GM18951 (cell line): Measurements from ENCODE around the gene AFP.

ENCODE experiments used
- POLR2A ChIP-seq: IDR thresholded peaks from 4 replicates; pipeline ENCODE4 v1.6.1; 2011; ENCODE audit warnings: mild to moderate bottlenecking; ENCODE audit not compliant: insufficient read length, insufficient read depth; ENCODE audit errors: extremely low read depth
- in situ Hi-C: fragments of 300-500 bp; cut with MboI; formaldehyde crosslinking; loops from one replicate; pipeline ENCODE4 v1.12.0; 2022; ENCODE audit warnings: low sequenced_read_pairs, mixed read lengths, inconsistent platforms; ENCODE audit not compliant: unreplicated experiment

AFP gene

DNA sequence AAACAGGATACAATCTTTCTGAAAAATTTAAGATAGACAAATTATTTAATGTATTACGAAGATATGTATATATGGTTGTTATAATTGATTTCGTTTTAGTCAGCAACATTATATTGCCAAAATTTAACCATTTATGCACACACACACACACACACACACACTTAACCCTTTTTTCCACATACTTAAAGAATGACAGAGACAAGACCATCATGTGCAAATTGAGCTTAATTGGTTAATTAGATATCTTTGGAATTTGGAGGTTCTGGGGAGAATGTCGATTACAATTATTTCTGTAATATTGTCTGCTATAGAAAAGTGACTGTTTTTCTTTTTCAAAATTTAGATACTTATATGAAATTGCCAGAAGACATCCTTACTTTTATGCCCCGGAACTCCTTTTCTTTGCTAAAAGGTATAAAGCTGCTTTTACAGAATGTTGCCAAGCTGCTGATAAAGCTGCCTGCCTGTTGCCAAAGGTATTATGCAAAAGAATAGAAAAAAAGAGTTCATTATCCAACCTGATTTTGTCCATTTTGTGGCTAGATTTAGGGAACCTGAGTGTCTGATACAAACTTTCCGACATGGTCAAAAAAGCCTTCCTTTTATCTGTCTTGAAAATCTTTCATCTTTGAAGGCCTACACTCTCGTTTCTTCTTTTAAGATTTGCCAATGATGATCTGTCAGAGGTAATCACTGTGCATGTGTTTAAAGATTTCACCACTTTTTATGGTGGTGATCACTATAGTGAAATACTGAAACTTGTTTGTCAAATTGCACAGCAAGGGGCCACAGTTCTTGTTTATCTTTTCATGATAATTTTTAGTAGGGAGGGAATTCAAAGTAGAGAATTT, 26.8 kb upstream of the AFP start:
- in situ Hi-C loops = no loop called here
- TF ChIP-seq POLR2A = no peak

DNA sequence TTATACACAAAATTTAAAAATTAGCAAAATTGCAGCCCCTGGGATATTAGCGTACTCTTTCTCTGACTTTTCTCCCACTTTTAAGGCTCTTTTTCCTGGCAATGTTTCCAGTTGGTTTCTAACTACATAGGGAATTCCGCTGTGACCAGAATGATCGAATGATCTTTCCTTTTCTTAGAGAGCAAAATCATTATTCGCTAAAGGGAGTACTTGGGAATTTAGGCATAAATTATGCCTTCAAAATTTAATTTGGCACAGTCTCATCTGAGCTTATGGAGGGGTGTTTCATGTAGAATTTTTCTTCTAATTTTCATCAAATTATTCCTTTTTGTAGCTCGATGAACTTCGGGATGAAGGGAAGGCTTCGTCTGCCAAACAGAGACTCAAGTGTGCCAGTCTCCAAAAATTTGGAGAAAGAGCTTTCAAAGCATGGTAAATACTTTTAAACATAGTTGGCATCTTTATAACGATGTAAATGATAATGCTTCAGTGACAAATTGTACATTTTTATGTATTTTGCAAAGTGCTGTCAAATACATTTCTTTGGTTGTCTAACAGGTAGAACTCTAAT, 26.0 kb upstream of the AFP start:
- in situ Hi-C loops = no loop called here
- TF ChIP-seq POLR2A = no peak

DNA sequence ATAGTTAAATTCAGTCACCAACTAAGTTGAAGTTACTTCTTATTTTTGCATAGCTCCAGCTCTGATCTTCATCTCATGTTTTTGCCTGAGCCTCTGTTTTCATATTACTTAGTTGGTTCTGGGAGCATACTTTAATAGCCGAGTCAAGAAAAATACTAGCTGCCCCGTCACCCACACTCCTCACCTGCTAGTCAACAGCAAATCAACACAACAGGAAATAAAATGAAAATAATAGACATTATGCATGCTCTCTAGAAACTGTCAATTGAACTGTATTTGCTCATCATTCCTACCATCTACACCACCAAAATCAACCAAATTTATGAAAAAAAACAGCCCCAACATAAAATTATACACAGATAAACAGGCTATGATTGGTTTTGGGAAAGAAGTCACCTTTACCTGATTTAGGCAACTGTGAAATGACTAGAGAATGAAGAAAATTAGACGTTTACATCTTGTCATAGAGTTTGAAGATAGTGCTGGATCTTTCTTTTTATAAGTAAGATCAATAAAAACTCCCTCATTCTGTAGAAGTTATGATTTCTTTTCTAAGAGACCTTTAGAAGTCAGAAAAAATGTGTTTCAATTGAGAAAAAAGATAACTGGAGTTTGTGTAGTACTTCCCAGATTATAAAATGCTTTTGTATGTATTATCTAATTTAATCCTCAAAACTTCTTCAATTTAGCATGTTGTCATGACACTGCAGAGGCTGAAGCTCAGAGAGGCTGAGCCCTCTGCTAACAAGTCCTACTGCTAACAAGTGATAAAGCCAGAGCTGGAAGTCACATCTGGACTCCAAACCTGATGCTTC, 24.9 kb upstream of the AFP start:
- TF ChIP-seq POLR2A = no peak
- in situ Hi-C loops = no loop called here

DNA sequence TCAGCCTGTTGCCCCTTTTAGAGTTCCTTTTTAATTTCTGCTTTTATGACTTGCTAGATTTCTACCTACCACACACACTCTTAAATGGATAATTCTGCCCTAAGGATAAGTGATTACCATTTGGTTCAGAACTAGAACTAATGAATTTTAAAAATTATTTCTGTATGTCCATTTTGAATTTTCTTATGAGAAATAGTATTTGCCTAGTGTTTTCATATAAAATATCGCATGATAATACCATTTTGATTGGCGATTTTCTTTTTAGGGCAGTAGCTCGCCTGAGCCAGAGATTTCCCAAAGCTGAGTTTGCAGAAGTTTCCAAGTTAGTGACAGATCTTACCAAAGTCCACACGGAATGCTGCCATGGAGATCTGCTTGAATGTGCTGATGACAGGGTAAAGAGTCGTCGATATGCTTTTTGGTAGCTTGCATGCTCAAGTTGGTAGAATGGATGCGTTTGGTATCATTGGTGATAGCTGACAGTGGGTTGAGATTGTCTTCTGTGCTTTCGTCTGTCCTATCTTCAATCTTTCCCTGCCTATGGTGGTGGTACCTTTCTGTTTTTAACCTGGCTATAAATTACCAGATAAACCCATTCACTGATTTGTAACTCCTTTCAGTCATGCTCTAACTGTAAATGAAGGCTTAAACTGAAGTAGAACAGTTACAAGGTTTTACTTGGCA, 24.1 kb upstream of the AFP start:
- TF ChIP-seq POLR2A = no peak
- in situ Hi-C loops = no loop called here

DNA sequence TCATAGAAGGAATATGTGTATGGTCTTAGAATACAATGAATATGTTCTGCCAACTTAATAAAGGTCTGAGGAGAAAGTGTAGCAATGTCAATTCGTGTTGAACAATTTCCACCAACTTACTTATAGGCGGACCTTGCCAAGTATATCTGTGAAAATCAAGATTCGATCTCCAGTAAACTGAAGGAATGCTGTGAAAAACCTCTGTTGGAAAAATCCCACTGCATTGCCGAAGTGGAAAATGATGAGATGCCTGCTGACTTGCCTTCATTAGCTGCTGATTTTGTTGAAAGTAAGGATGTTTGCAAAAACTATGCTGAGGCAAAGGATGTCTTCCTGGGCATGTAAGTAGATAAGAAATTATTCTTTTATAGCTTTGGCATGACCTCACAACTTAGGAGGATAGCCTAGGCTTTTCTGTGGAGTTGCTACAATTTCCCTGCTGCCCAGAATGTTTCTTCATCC, 22.7 kb upstream of the AFP start:
- in situ Hi-C loops = no loop called here
- TF ChIP-seq POLR2A = no peak

DNA sequence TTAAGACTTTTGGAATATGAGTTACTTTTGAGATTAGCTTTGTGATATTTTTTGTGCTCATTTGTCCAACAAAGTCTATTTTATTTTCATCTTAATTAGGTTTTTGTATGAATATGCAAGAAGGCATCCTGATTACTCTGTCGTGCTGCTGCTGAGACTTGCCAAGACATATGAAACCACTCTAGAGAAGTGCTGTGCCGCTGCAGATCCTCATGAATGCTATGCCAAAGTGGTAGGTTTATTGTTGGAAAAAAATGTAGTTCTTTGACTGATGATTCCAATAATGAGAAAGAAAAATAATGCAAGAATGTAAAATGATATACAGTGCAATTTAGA, 21.1 kb upstream of the AFP start:
- TF ChIP-seq POLR2A = no peak
- in situ Hi-C loops = no loop called here

DNA sequence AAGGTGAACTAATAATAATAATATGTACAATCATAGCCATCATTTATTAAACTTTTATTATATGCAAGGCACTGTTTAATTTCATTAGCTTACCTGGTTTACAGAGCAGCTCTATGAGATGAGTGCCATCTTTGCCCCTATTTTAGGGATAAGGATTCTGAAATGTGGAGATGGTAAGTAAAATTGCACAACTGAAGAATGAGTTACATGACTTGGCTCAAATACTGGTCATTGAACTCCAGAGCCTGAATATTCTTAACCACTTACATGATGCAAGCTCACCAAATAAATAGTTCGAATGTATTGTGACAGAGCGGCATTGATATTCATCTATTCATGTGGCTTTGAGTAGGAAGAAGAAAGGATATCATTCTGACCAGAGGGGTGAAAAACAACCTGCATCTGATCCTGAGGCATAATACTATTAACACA, 20.2 kb upstream of the AFP start:
- no peak for TF ChIP-seq POLR2A
- in situ Hi-C loops = no loop called here

DNA sequence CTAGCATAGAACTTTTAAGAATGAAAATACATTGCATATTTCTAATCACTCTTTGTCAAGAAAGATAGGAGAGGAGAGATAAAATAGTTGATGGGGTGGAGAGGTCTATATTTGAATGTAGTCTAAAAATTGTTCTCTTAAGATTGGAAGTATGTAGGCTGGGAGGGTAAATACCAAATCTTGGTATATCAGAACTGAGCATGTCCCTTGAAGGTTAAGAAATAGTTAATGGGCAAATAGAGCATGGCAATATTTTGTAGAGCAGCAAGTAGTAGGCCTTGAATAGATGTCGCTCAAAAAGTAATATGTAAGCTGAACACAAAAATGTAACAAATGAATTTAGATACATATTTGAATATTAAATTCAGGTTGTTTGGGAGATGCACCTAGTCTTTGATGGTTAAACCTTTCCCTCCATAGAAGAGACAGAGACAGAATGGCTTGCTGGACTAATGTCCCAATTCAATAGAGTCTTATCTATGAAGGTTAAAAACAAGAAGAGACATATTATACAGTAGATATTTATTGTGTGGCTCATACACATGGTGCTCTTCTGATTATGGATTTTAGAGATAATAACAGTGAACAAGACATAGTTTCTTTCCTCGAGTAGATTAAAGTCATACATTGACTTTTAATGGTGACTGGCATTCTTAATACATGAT, 19.5 kb upstream of the AFP start:
- TF ChIP-seq POLR2A = no peak
- in situ Hi-C loops = no loop called here

DNA sequence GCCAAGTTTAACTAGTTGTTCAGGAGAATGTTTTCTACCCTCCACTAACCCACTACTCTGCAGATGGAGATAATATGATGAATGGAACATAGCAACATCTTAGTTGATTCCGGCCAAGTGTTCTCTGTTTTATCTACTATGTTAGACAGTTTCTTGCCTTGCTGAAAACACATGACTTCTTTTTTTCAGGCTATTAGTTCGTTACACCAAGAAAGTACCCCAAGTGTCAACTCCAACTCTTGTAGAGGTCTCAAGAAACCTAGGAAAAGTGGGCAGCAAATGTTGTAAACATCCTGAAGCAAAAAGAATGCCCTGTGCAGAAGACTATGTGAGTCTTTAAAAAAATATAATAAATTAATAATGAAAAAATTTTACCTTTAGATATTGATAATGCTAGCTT, 18.7 kb upstream of the AFP start:
- no peak for TF ChIP-seq POLR2A
- in situ Hi-C loops = no loop called here

DNA sequence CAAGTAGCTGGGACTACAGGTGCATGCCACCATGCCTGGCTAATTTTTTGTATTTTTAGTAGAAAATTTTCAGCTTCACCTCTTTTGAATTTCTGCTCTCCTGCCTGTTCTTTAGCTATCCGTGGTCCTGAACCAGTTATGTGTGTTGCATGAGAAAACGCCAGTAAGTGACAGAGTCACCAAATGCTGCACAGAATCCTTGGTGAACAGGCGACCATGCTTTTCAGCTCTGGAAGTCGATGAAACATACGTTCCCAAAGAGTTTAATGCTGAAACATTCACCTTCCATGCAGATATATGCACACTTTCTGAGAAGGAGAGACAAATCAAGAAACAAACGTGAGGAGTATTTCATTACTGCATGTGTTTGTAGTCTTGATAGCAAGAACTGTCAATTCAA, 18.0 kb upstream of the AFP start:
- in situ Hi-C loops = no loop called here
- no peak for TF ChIP-seq POLR2A

DNA sequence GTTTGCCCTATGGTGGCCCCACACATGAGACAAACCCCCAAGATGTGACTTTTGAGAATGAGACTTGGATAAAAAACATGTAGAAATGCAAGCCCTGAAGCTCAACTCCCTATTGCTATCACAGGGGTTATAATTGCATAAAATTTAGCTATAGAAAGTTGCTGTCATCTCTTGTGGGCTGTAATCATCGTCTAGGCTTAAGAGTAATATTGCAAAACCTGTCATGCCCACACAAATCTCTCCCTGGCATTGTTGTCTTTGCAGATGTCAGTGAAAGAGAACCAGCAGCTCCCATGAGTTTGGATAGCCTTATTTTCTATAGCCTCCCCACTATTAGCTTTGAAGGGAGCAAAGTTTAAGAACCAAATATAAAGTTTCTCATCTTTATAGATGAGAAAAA, 17.3 kb upstream of the AFP start:
- in situ Hi-C loops = no loop called here
- no peak for TF ChIP-seq POLR2A

DNA sequence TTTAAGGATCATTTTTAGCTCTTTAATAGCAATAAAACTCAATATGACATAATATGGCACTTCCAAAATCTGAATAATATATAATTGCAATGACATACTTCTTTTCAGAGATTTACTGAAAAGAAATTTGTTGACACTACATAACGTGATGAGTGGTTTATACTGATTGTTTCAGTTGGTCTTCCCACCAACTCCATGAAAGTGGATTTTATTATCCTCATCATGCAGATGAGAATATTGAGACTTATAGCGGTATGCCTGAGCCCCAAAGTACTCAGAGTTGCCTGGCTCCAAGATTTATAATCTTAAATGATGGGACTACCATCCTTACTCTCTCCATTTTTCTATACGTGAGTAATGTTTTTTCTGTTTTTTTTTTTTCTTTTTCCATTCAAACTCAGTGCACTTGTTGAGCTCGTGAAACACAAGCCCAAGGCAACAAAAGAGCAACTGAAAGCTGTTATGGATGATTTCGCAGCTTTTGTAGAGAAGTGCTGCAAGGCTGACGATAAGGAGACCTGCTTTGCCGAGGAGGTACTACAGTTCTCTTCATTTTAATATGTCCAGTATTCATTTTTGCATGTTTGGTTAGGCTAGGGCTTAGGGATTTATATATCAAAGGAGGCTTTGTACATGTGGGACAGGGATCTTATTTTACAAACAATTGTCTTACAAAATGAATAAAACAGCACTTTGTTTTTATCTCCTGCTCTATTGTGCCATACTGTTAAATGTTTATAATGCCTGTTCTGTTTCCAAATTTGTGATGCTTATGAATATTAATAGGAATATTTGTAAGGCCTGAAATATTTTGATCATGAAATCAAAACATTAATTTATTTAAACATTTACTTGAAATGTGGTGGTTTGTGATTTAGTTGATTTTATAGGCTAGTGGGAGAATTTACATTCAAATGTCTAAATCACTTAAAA, 16.6 kb upstream of the AFP start:
- in situ Hi-C loops = no loop called here
- no peak for TF ChIP-seq POLR2A
